Esophagus mucosa (tissue), 1 donor: Measurements from ENCODE around the gene TMEM167B. TPM values are rescaled to one million over a fixed set of nuclear protein-coding genes. Genes with fewer than 3 reads are reported as not detected.

Source experiments
- ATAC-seq: fragments of 200-7000 bp; cut with Tn5 transposase; one replicate; pipeline ENCODE4 v1.9.1; 2020
- total RNA-seq: library from RNA; stranded (reverse); gene quantifications from one replicate; pipeline ENCODE4 v1.2.4, GENCODE V29; 2023
- donor health status: DM: yes; HTN: yes; CAD: no.

TMEM167B gene
- total RNA-seq, 1 donor from 2014 or later: 28.9 TPM

DNA sequence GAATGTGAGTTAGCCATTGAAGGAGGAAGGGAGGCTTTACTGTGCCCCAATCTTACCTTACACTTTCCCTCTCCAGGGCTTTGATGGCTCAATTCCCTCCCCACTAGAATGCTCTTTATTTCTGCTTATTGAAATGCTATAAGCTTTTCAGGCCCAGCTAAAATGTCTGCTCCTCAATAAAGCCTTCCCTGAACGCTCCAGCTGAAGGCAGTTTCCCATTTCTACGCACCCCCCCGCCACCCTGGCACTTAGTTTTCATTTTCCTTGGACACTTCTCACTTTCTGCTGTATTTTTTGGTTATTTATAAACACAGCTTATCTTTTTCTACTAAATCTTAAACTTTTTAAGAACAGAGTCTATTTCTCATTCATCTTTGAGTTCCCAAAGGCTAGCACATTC is 7.1 kb upstream of the TMEM167B start:
- ATAC-seq: no peak

DNA sequence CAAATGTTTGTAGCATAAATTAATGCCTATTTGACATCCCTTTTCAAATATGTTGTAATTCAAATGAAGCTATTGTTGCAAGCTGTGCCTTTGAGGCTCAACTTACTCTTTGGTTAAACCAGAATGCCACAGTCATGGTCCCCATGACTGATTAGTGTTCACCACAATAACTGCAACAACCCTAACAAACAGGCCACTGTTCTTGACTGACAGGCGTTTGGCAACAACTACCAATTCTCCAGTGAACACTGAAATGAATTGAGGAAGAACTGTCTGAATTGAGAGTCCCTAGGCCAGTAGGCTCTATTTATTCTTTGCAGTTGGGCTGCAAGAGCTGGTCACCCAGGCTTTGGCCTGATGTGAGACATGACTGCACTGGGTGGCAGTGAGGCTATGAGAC is 6.6 kb upstream of the TMEM167B start:
- no peak for ATAC-seq

DNA sequence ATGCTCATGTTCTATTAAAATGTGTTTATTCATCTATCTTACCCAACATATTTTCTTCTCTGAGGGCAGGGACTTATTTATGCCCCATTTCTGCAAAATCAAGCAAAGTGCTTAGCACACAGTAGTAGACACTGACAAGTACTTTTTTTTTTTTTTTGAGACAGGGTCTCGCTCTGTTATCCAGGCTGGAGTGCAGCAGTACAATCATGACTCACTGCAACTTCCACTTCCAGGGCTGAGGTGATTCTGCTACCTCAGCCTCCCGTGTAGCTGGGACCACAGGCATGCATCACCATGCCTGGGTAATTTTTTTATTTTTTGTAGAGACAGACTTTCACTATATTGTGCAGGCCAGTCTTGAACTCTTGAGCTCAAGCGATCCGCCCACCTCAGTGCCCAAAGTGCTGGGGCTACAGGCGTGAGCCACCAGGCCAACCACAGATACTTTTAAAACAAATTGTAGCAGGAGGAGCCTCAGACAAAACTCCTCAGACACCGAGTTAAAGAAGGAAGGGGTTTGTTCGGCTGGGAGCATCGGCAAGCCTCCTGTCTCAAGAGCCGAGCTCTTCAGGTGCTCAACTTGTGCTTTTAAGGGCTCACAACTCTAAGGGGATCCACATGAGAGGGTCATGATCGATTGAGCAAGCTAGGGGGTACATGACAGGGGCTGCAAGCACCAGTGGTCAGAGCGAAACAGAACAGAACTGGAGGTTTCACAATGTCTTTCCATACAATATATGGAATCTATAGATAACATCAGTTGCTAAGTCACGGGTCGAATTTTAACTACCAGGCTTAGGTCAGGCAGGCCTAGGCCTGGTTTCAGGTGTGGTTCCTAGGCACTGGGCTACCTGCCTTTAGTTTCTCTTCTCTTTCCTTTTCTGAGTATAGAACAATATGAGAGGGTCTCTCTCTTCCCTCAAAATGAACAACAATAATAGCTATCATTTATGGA is 5.7 kb upstream of the TMEM167B start:
- no peak for ATAC-seq

DNA sequence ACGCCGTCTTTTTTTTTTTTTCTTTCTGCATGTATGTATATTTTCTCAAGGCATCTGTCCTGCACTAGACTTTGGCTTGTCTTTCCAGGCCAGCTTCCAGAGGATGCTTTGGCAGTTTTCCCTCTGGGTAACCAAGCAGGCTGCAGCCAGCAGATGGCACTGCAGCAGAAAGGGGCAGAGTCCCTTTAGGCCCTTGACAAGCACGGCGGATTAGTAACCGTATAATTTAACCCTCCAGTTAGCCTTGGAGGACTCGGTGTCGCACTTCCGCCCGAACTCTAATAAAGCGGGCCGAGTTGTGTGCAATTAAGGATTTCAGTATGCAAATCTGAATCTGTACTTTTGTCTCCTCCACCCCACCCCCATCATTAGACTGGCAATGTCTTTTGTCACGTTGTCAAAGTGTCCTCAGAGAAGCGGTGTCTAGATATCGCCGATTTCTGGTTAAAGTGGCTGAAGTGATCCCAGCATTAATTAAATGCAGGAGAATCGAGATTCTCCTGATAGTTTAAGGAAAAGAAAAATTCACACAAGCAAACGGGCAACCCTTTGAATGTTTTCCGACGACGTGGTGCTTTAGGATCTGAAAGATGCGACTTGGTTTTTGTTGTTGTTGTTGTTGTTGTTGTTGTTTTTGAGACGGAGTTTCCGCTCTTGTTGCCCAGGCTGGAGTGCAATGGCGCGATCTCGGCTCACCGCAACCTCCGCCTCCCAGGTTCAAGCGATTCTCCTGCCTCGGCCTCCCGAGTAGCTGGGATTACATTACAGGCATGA is 1.1 kb upstream of the TMEM167B start:
- peak; percentile 29 for ATAC-seq

GRCh38 chr1:109091078-109091838 is 694 bp downstream of the TMEM167B start:
- ATAC-seq: peak; percentile 56

DNA sequence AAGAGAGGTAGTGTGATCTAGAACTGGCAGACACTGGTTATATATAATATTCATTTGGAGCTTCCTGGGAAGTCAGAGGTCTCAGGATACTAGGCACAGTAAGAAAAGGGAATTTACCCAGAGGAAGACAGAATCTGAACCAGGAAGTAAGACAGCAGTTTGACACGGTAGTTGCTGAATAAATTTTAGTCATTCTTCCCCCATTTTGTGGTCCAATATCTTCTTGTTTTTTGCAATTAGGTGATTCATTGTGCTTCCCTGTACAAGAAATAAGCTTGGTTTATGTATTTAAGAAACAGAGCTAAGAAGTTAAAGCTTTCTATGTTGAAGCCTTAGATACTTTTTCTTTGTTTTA is 1.3 kb downstream of the TMEM167B start:
- ATAC-seq: no peak

GRCh38 chr1:109094377-109094803 is 3.8 kb downstream of the TMEM167B start:
- no peak for ATAC-seq

GRCh38 chr1:109094871-109095270 is 4.3 kb downstream of the TMEM167B start:
- no peak for ATAC-seq

GRCh38 chr1:109095631-109096030 is 5.1 kb downstream of the TMEM167B start:
- no peak for ATAC-seq

DNA sequence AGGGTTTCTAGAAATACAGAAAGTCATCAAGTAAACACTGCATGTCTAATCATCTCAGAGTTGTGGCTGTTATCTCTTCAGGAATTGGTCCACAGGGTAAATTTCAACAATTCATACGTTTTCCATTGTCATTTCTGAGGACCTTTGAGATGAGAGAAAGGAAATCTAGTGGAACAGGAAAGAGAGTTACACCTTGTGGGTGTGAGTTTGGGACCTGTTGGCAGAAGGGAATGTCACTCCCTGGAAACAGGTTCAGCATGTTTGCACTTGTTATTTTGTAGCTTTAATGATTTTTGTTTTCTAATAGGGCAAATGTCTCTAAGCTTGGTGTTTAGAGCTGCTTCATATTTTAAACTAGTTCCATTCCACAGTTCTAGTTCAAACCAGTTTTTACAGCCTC is 5.6 kb downstream of the TMEM167B start:
- ATAC-seq: peak; percentile 57

DNA sequence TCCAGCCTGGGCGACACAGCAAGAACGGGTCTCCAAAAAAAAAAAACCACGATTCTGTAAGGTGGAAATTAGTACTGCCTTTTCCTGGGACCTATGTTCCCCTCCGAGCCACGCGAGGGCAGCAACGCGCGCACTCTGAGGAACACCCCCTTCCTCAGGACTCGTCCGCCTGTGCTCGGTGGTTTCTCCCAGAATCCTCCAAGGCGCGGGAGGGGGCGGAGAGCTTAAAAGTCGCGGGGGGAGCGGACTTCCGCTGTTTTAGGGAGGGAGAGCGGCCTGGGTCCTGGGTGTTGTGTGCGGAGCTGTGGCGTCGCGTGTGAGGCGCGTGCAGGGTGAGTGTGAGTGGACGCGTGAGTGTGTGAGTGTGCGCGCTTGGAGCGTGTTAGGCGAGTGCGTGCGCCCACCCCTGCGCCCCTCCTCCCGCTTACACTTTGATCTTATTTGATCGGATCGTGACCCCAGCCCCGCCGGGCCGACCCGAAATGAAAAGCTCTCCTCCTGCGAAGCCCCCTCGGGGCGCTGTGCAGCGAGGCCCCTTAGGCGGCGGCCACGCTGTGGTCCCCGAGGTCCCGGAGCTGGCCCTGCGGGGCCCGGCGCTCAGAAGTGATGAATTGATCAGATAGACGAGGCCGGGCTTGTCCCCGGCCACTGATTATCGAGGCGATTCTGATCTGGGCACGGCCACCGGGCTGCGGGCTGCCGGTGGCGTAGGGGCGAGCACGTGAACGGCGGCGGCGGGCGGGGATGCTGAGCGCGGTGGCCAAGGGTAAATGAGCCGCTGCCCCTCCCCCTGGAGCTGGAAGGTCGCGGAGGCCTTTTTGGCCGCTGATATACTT is 9.6 kb downstream of the TMEM167B start:
- ATAC-seq: peak; percentile 96

GRCh38 chr1:109104364-109105151 is 14.0 kb downstream of the TMEM167B start:
- no peak for ATAC-seq

DNA sequence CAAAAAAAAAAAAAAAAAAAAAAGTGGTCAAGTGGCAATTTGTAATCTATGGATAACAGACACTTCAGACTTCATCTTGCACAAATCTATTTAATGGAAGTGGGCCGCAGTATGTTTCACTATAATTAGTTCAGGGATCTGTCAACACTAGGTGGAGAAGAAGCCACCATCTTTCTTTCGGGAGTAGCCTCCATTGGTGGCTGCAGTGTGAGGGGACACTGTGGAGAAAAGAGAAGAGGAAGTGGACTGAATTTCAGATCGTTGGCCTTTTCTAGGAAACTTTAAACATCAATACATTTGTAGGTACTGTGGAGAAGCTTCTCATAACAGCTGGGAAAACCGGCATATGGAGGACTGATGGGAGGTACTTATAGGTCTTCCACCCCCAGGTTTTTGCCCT is 15.3 kb downstream of the TMEM167B start:
- ATAC-seq: no peak

- no peak for ATAC-seq
Observed at GRCh38 chr1:109107785-109108184, 17.2 kb downstream of the TMEM167B start.

GRCh38 chr1:109109906-109110305 is 19.3 kb downstream of the TMEM167B start:
- no peak for ATAC-seq

- peak; percentile 35 for ATAC-seq
Observed at GRCh38 chr1:109111386-109112055, 21.0 kb downstream of the TMEM167B start.

DNA sequence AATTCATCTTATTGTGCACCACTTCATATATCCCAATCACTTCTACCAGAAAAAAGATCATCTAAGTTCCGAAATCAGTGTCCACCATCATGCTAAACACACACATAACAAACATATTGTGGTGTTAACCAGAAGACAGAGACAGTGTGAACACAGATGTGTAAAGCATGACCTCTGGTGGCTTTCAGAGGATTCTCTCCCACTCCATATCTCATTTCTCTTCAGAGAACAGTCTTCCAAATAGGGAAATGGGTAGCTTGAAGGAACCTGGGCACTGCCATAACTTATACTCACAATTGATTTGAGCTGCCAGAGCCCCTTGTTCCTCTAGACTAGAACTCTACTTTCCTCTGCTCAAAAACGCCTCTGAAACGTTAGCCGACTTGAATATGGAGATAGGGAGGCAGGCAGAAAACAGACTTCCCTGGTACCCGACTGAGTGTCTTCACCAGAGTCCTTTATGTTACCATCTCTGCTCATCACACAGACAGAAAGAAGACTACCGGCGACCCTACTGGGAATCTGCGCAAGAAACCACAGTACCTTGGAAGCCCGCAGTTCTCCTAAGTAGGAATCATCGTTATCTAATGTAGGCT is 21.6 kb downstream of the TMEM167B start:
- ATAC-seq: peak; percentile 48

- peak; percentile 87 for ATAC-seq
Observed at GRCh38 chr1:109112652-109113285, 22.2 kb downstream of the TMEM167B start.

DNA sequence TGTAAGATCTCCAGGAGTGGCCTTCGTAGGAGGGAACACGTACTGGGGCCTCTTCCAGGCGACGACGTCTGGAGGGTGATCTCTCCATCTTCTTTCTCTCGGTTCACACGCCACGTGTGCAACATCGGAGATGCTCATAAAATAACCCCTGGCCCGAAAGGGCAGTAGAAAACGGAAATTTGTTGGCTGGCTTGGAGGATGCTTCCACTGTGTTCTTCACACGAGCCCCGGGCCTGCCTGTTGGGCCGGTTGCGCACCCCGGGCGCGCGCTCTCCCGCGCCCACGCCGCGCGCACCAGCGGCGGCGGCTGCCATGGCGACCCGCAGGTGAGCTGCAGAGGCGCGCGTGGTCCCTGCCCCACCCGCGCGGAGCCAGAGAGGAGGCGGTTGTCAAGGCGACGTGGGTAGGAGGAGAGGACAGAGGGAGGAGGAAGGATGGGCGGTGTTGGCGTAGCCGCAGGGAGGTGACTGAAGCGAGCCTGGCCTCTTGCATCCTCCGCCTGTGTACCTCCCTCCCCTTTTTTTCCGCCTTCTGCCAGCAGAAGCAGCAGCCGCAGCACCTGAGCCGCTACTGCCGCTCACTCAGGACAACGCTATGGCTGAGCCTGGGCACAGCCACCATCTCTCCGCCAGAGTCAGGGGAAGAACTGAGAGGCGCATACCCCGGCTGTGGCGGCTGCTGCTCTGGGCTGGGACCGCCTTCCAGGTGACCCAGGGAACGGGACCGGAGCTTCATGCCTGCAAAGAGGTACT is 23.2 kb downstream of the TMEM167B start, which contains the start of gene ELAPOR1:
TSS of gene ELAPOR1 (plus strand) at position 526 of the 752 bp plus-strand sequence. CDS start at position 595, 69 bp downstream.
- ATAC-seq: peak; percentile 79
